K562 (cell line): ENCODE measurements around the gene STARD13. TPM values are rescaled to one million over a fixed set of nuclear protein-coding genes. Genes with fewer than 3 reads are reported as not detected.

Source experiments
- ATAC-seq: fragments of 200-7000 bp; cut with Tn5 transposase; 3 replicates; pipeline ENCODE4 v1.9.1; 2020; ENCODE audit warnings: moderate library complexity
- BruUV-seq: library from RNA; stranded (reverse); fragments of 400-500 nt; replicated peaks from 2 replicates; lab custom pipeline; 2021; lab: Mats Ljungman, UMichigan
- CTCF ChIA-PET: fragments of 300-600 bp; formaldehyde crosslinking; extraction: SDS; loops from one replicate; lab custom pipeline; 2021; ENCODE audit warnings: low intra/inter-chr PET ratio; lab: Yijun Ruan, JAX
- POLR2A ChIA-PET: fragments of 300-600, 350-650 bp; sonication (Branson Sonifier 250); formaldehyde crosslinking; extraction: SDS; loops from one replicate; lab custom pipeline; 2021; ENCODE audit warnings: antibody characterized with exemption, inconsistent platforms; lab: Yijun Ruan, JAX
- DNase-seq, 4 experiments: peaks; one replicate each; pipeline versions ENCODE4 v3.0.0 to v3.0.0-alpha.2; 2011 to 2018; ENCODE audit warnings: low spot score in 3 of 4, mixed read lengths in 3 of 4; ENCODE audit errors: extremely low read depth in 1 of 4
- FAIRE-seq: peaks from 2 replicates; lab custom pipeline; 2011; peaks lifted over from hg19 to GRCh38; lab: Jason Lieb, UNC
- H2AFZ ChIP-seq: 2 replicates; pipeline ENCODE4 v1.6.0; 2011; ENCODE audit warnings: low read depth, low read length, control low read depth, inconsistent platforms
- H3K27ac ChIP-seq: fragments of 200-600 bp; 3 replicates; pipeline ENCODE4 v1.8.0; 2011; ENCODE audit warnings: low read depth, mild to moderate bottlenecking, control low read depth, inconsistent platforms, low read length, moderate library complexity, mixed read lengths; ENCODE audit errors: extremely low read depth
- H3K27me3 ChIP-seq, 2 experiments: fragments of 300-600 bp in 1 of 2; 2 replicates in 1 of 2; 3 replicates in 1 of 2; pipeline versions ENCODE4 v1.6.0 to v1.8.0; 2011; ENCODE audit warnings: inconsistent platforms in 2 of 2, low read length in 2 of 2, mild to moderate bottlenecking in 1 of 2, mixed read lengths in 1 of 2, moderate library complexity in 1 of 2; ENCODE audit not compliant: control insufficient read depth in 2 of 2, insufficient read depth in 2 of 2
- H3K36me3 ChIP-seq: fragments of 300-600 bp; 3 replicates; pipeline ENCODE4 v1.8.0; 2011; ENCODE audit warnings: mild to moderate bottlenecking, low read length, inconsistent platforms; ENCODE audit not compliant: control insufficient read depth, insufficient read depth
- H3K4me1 ChIP-seq, 2 experiments: fragments of 200-600 bp in 1 of 2; replicated peaks in 1 of 2; 2 replicates in 1 of 2; 3 replicates in 1 of 2; pipeline versions ENCODE4 v1.5.1 to v1.8.0; 2011; ENCODE audit warnings: inconsistent platforms in 2 of 2, low read length in 2 of 2, mild to moderate bottlenecking in 1 of 2, mixed read lengths in 1 of 2, moderate library complexity in 1 of 2; ENCODE audit not compliant: control insufficient read depth in 2 of 2, insufficient read depth in 2 of 2
- H3K4me2 ChIP-seq: 2 replicates; pipeline ENCODE4 v1.6.1; 2011; ENCODE audit warnings: low read length, control low read depth, inconsistent platforms, mixed read lengths; ENCODE audit not compliant: insufficient read depth
- H3K4me3 ChIP-seq: fragments of 200-600 bp; sonication (generic), shearing (Covaris generic); 2 replicates; pipeline ENCODE4 v1.5.1; 2016; ENCODE audit warnings: control low read depth, inconsistent platforms
- H3K79me2 ChIP-seq: fragments of 200-600 bp; 3 replicates; pipeline ENCODE4 v1.8.0; 2011; ENCODE audit warnings: low read length, inconsistent platforms; ENCODE audit not compliant: control insufficient read depth, insufficient read depth
- H3K9ac ChIP-seq, 2 experiments: 2 replicates each; pipeline versions ENCODE4 v1.6.0 to v1.6.1; 2011; ENCODE audit warnings: low read depth in 2 of 2, low read length in 2 of 2, control low read depth in 1 of 2, inconsistent platforms in 1 of 2, mild to moderate bottlenecking in 1 of 2, mixed read lengths in 1 of 2; ENCODE audit not compliant: insufficient read depth in 1 of 2
- H3K9me1 ChIP-seq: one replicate; pipeline ENCODE4 v1.6.0; 2011; ENCODE audit warnings: inconsistent platforms, mild to moderate bottlenecking, low read length, moderate library complexity; ENCODE audit not compliant: control insufficient read depth, insufficient read depth
- H3K9me3 ChIP-seq: replicated peaks from 2 replicates; pipeline ENCODE4 v1.5.1; 2011; ENCODE audit warnings: low read depth, low read length, inconsistent platforms; ENCODE audit not compliant: control insufficient read depth, insufficient read depth
- H4K20me1 ChIP-seq: replicated peaks from 2 replicates; pipeline ENCODE4 v1.6.1; 2011; ENCODE audit warnings: low read length, inconsistent platforms, mixed read lengths; ENCODE audit not compliant: control insufficient read depth, insufficient read depth
- CBX2 ChIP-seq: fragments of 200-600 bp; sonication (generic); IDR thresholded peaks from one replicate; pipeline ENCODE4 v1.6.1; 2012; ENCODE audit warnings: mild to moderate bottlenecking, low read length, inconsistent platforms; ENCODE audit not compliant: insufficient read depth, poor library complexity, severe bottlenecking
- GATAD2B ChIP-seq: fragments of 450-650 bp; IDR thresholded peaks from 2 replicates; pipeline ENCODE4 v1.6.1; 2017; ENCODE audit warnings: mild to moderate bottlenecking, borderline replicate concordance
- NRF1 ChIP-seq, 2 experiments: fragments of 450-650 bp; IDR thresholded peaks in 1 of 2; conservative IDR thresholded peaks in 1 of 2; 2 replicates each; pipeline ENCODE4 v1.6.1; 2014; ENCODE audit warnings: mild to moderate bottlenecking in 2 of 2
- PHB ChIP-seq: fragments of 250-450 bp; sonication (Bioruptor Pico); IDR thresholded peaks from 2 replicates; pipeline ENCODE4 v1.5.0; 2021
- RBM25 ChIP-seq: fragments of 200-400 bp; formaldehyde crosslinking; IDR thresholded peaks from 2 replicates; pipeline ENCODE4 v1.6.1; 2018; ENCODE audit warnings: low read length, low read depth, moderate library complexity; ENCODE audit not compliant: severe bottlenecking
- STAT5B ChIP-seq: fragments of 250-450 bp; sonication (Bioruptor Pico); IDR thresholded peaks from 2 replicates; pipeline ENCODE4 v1.8.0; 2021; ENCODE audit warnings: mild to moderate bottlenecking, inconsistent platforms
- TCF15 ChIP-seq: fragments of 250-450 bp; sonication (Bioruptor Pico); IDR thresholded peaks from 2 replicates; pipeline ENCODE4 v1.8.0; 2022; ENCODE audit warnings: moderate library complexity, mild to moderate bottlenecking, inconsistent platforms
- ZNF217 ChIP-seq: sonication (generic); formaldehyde crosslinking; IDR thresholded peaks from 2 replicates; pipeline ENCODE4 v1.8.0; 2022; ENCODE audit warnings: mild to moderate bottlenecking, missing genetic modification reagents
- WGBS: fragments of 100-300 bp; shearing (Covaris generic); methylation state at CpG from one replicate; pipeline ENCODE4 v1.1.6; 2016; ENCODE audit warnings: low coverage, mixed read lengths; ENCODE audit not compliant: insufficient coverage; ENCODE audit errors: missing lambda C conversion rate; 5-methylcytosine and 5-hydroxymethylcytosine counted together
- in situ Hi-C: fragments of 300-500 bp; cut with MboI; formaldehyde crosslinking; loops from 4 replicates; pipeline ENCODE4 v1.15.0; 2018; ENCODE audit warnings: inconsistent platforms, mixed read lengths
- intact Hi-C: fragments of 100-400 bp; cut with micrococcal nuclease; formaldehyde crosslinking; loops from 2 replicates; pipeline ENCODE4 v1.14.2; 2022
- polyA plus RNA-seq, 8 experiments: library from polyadenylated mRNA; depleted of rRNA in 4 of 8; stranded (reverse) in 5 of 8; unstranded in 3 of 8; fragments of >200 nt; fragmentation: Nextera tagmentation in 2 of 8; fragmentation: Illumina TruSeq in 1 of 8; extraction: Ambion mirVana in 2 of 8; extraction: Trizol in 1 of 8; gene quantifications; 2 replicates each; pipeline versions ENCODE4 v1.2.1 to v1.2.3, GENCODE V29; 2011 to 2014; ENCODE audit warnings: inconsistent platforms in 1 of 8, missing spikeins in 1 of 8
- total RNA-seq, 7 experiments: library from RNA; depleted of rRNA in 6 of 7; stranded (reverse); fragments of >200 nt in 6 of 7; fragmentation: Illumina TruSeq in 2 of 7; extraction: Trizol in 2 of 7; gene quantifications; 2 replicates each; pipeline versions ENCODE4 v1.2.1 to v1.2.3, GENCODE V29; 2011 to 2021; ENCODE audit warnings: low replicate concordance in 1 of 7
- TF ChIP-seq, protein P1 (sequence below): IDR thresholded peaks from 2 replicates; pipeline ENCODE4 v1.6.1; 2012; ENCODE audit warnings: low read depth, low read length, improper control_type of control experiment, borderline replicate concordance
- TF ChIP-seq, protein P2 (sequence below): sonication (generic); formaldehyde crosslinking; IDR thresholded peaks from 2 replicates; pipeline ENCODE4 v1.8.1; 2023; ENCODE audit warnings: mild to moderate bottlenecking, missing genetic modification reagents, moderate library complexity

STARD13 gene
- total and polyA plus RNA-seq, 9 of the 15 experiments (the other 6 are each of a cell fraction or from before 2014, with no cell fraction given), result 0.11 TPM; not detected in 8

- Histone ChIP-seq H3K79me2 (no peaks in the 10 kb centered on the region), H3K27ac (no peak overlapping the region), H4K20me1 (no peaks in the 10 kb centered on the region), H3K27me3 (no peaks in the 10 kb centered on the region; a peak in 1 of 5 replicates), H3K9me3 (no peaks in the 10 kb centered on the region), H3K36me3 (no peaks in the 10 kb centered on the region), H3K4me3 (no peak overlapping the region), H3K4me1 (no peaks in the 10 kb centered on the region), H2AFZ (no peak overlapping the region), H3K9ac (no peak overlapping the region), H3K9me1 (no peaks in the 10 kb centered on the region), H3K4me2 (no peak overlapping the region)
- POLR2A ChIA-PET, result interaction anchor here (0.6 to 0.7 kb wide), 2 partner anchors 9 to 29 kb away, joined by 3 read pairs; no protein-coding TSS in a partner anchor
- FAIRE-seq, result no peak
- CTCF ChIA-PET, result no interaction called here
- in situ Hi-C loops, result no loop called here
- no peak for ATAC-seq
- DNase-seq, result no peak
- 0% methylated on average over 2 of the region's 2 CpGs for WGBS
- BruUV-seq, result no TSS peak
- intact Hi-C loops, result no loop called here
- TF ChIP-seq ZNF217 (CRISPR knock-in tag) (no peak), STAT5B (CRISPR knock-in tag) (no peak), GATAD2B (no peak), RBM25 (no peak), CBX2 (no peak), PHB (CRISPR knock-in tag) (no peak), NRF1 (conservative IDR thresholded peaks at IDR 0.05 in 1 of 2, IDR thresholded peaks at IDR 0.05 in 1 of 2) (no peak), TCF15 (CRISPR knock-in tag) (no peak)
- TF ChIP-seq, protein P1, sequence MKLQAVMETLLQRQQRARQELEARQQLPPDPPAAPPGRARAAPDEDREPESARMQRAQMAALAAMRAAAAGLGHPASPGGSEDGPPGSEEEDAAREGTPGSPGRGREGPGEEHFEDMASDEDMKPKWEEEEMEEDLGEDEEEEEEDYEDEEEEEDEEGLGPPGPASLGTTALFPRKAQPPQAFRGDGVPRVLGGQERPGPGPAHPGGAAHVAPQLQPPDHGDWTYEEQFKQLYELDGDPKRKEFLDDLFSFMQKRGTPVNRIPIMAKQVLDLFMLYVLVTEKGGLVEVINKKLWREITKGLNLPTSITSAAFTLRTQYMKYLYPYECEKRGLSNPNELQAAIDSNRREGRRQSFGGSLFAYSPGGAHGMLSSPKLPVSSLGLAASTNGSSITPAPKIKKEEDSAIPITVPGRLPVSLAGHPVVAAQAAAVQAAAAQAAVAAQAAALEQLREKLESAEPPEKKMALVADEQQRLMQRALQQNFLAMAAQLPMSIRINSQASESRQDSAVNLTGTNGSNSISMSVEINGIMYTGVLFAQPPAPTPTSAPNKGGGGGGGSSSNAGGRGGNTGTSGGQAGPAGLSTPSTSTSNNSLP, result no peak
- TF ChIP-seq, protein P2, sequence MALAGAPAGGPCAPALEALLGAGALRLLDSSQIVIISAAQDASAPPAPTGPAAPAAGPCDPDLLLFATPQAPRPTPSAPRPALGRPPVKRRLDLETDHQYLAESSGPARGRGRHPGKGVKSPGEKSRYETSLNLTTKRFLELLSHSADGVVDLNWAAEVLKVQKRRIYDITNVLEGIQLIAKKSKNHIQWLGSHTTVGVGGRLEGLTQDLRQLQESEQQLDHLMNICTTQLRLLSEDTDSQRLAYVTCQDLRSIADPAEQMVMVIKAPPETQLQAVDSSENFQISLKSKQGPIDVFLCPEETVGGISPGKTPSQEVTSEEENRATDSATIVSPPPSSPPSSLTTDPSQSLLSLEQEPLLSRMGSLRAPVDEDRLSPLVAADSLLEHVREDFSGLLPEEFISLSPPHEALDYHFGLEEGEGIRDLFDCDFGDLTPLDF (CRISPR knock-in tag), result no peak
Observed at GRCh38 chr13:33184530-33184929, 101.0 kb downstream of the STARD13 start.
